ENCODE results near the gene SERPIND1.

DNA sequence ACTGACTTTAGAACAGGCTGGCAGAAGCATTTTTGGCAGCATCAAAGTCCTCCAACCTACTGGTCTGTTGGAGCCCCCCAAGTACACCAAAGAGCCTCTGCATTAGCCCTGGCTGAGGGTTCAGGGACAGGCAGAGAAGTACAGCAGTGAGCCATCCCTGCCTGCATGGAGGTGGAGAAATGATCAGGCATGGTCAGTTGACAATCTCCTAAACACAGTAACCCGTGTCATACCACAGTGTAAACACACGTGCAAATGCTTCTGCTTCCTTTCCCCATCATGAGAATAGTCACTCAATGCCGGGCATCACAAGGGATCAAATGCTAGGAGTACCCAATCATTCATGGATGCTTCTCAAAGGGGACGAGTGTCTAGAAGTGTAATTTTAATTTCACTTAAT is 8.2 kb downstream of the SERPIND1 start:
- TF ChIP-seq POLR2AphosphoS5 (IDR thresholded peaks at IDR 0.05; ENCODE audit: low read depth) (no peak), EZH2phosphoT487 (IDR thresholded peaks at IDR 0.05; ENCODE audit: unreplicated experiment) (no peak), CTCF (conservative IDR thresholded peaks at IDR 0.05; ENCODE audit: low read depth in 2 of 2) (no peak), EZH2 (IDR thresholded peaks at IDR 0.05; ENCODE audit: low read depth, unreplicated experiment) (no peak), CREB1 (CRISPR knock-in tag; IDR thresholded peaks at IDR 0.05; ENCODE audit: low read depth) (no peak), ZNF114 (CRISPR knock-in tag; IDR thresholded peaks at IDR 0.05) (no peak)
- TF ChIP-seq, protein P1, sequence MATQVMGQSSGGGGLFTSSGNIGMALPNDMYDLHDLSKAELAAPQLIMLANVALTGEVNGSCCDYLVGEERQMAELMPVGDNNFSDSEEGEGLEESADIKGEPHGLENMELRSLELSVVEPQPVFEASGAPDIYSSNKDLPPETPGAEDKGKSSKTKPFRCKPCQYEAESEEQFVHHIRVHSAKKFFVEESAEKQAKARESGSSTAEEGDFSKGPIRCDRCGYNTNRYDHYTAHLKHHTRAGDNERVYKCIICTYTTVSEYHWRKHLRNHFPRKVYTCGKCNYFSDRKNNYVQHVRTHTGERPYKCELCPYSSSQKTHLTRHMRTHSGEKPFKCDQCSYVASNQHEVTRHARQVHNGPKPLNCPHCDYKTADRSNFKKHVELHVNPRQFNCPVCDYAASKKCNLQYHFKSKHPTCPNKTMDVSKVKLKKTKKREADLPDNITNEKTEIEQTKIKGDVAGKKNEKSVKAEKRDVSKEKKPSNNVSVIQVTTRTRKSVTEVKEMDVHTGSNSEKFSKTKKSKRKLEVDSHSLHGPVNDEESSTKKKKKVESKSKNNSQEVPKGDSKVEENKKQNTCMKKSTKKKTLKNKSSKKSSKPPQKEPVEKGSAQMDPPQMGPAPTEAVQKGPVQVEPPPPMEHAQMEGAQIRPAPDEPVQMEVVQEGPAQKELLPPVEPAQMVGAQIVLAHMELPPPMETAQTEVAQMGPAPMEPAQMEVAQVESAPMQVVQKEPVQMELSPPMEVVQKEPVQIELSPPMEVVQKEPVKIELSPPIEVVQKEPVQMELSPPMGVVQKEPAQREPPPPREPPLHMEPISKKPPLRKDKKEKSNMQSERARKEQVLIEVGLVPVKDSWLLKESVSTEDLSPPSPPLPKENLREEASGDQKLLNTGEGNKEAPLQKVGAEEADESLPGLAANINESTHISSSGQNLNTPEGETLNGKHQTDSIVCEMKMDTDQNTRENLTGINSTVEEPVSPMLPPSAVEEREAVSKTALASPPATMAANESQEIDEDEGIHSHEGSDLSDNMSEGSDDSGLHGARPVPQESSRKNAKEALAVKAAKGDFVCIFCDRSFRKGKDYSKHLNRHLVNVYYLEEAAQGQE (IDR thresholded peaks at IDR 0.05; ENCODE audit: unreplicated experiment): no peak
- TF ChIP-seq, protein P2, sequence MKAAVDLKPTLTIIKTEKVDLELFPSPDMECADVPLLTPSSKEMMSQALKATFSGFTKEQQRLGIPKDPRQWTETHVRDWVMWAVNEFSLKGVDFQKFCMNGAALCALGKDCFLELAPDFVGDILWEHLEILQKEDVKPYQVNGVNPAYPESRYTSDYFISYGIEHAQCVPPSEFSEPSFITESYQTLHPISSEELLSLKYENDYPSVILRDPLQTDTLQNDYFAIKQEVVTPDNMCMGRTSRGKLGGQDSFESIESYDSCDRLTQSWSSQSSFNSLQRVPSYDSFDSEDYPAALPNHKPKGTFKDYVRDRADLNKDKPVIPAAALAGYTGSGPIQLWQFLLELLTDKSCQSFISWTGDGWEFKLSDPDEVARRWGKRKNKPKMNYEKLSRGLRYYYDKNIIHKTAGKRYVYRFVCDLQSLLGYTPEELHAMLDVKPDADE (IDR thresholded peaks at IDR 0.05): no peak

Data from GM23338 (cell line).